GM12891 (cell line): ENCODE results near the gene LZTS2.

Experiments used
- POLR2A ChIP-seq: IDR thresholded peaks from 2 replicates; pipeline ENCODE4 v1.6.1; 2011; ENCODE audit warnings: low read depth, low read length, control low read depth
- POLR2AphosphoS5 ChIP-seq: IDR thresholded peaks from 2 replicates; pipeline ENCODE4 v1.6.1; 2011; ENCODE audit warnings: low read depth, low read length, control low read depth
- SPI1 ChIP-seq: IDR thresholded peaks from 2 replicates; pipeline ENCODE4 v1.6.1; 2011; ENCODE audit warnings: low read depth, low read length, control low read depth
- TAF1 ChIP-seq: IDR thresholded peaks from 2 replicates; pipeline ENCODE4 v1.6.1; 2011; ENCODE audit warnings: low read depth, low read length, control low read depth

- TF ChIP-seq POLR2A (no peak), TAF1 (no peak), POLR2AphosphoS5 (no peak), SPI1 (no peak)
Observed at GRCh38 chr10:101046332-101047238, 47.0 kb downstream of the LZTS2 start.
